CD4-positive, alpha-beta T cell treated with Interleukin-6 at 100 ng/mL for 8 hours (primary cell): ENCODE data around the gene LRP1-AS.

Experiments
- DNase-seq: peaks from one replicate; pipeline ENCODE4 v3.0.0-alpha.2; 2020; ENCODE audit warnings: mixed read lengths, low spot score

Gene LRP1-AS

GRCh38 chr12:57180321-57180989 is 33.0 kb upstream of the LRP1-AS start:
- DNase-seq: no peak

- DNase-seq: no peak
Observed at GRCh38 chr12:57179331-57180086, 32.1 kb upstream of the LRP1-AS start.

- DNase-seq: no peak
Observed at GRCh38 chr12:57178213-57178612, 30.8 kb upstream of the LRP1-AS start.

- no peak for DNase-seq
Observed at GRCh38 chr12:57177354-57177753, 29.9 kb upstream of the LRP1-AS start.

GRCh38 chr12:57176846-57177245 is 29.4 kb upstream of the LRP1-AS start:
- DNase-seq: no peak

- DNase-seq: no peak
Observed at GRCh38 chr12:57176139-57176477, 28.7 kb upstream of the LRP1-AS start.

GRCh38 chr12:57175428-57176138 is 28.2 kb upstream of the LRP1-AS start:
- DNase-seq: peak; percentile 10

GRCh38 chr12:57173683-57174082 is 26.3 kb upstream of the LRP1-AS start:
- no peak for DNase-seq

- no peak for DNase-seq
Observed at GRCh38 chr12:57173089-57173488, 25.7 kb upstream of the LRP1-AS start.

- DNase-seq: no peak
Observed at GRCh38 chr12:57171668-57172067, 24.2 kb upstream of the LRP1-AS start.

- DNase-seq: no peak
Observed at GRCh38 chr12:57170927-57171326, 23.5 kb upstream of the LRP1-AS start.

GRCh38 chr12:57170408-57170807 is 23.0 kb upstream of the LRP1-AS start:
- no peak for DNase-seq

- DNase-seq: no peak
Observed at GRCh38 chr12:57169969-57170368, 22.6 kb upstream of the LRP1-AS start.

- DNase-seq: no peak
Observed at GRCh38 chr12:57169046-57169795, 21.8 kb upstream of the LRP1-AS start.

- no peak for DNase-seq
Observed at GRCh38 chr12:57168058-57168457, 20.6 kb upstream of the LRP1-AS start.

- DNase-seq: no peak
Observed at GRCh38 chr12:57166971-57167371, 19.6 kb upstream of the LRP1-AS start.

GRCh38 chr12:57165741-57166140 is 18.3 kb upstream of the LRP1-AS start:
- DNase-seq: no peak

GRCh38 chr12:57164966-57165625 is 17.7 kb upstream of the LRP1-AS start:
- DNase-seq: no peak

- DNase-seq: no peak
Observed at GRCh38 chr12:57164454-57164853, 17.0 kb upstream of the LRP1-AS start.

GRCh38 chr12:57162553-57163125 is 15.2 kb upstream of the LRP1-AS start:
- no peak for DNase-seq

- DNase-seq: no peak
Observed at GRCh38 chr12:57161491-57161890, 14.1 kb upstream of the LRP1-AS start.

- DNase-seq: no peak
Observed at GRCh38 chr12:57160741-57161140, 13.3 kb upstream of the LRP1-AS start.
